GM19324 (cell line): Measurements from ENCODE around the gene GCSAM.
A peak's percentile ranks its signal among the peaks of the same experiment; 100 is the strongest.
"Not testable (repeated sequence)": the region's sequence is repeated elsewhere in the genome, so short reads cannot be mapped to it uniquely, and the experiment has no call there.

Experiments used
- ATAC-seq: cut with Tn5 transposase; IDR thresholded peaks from one replicate; pipeline ENCODE4 v1.9.1; 2021; ENCODE audit warnings: mild to moderate bottlenecking, moderate library complexity; ENCODE audit not compliant: unreplicated experiment, low FRiP score

The GCSAM gene

DNA sequence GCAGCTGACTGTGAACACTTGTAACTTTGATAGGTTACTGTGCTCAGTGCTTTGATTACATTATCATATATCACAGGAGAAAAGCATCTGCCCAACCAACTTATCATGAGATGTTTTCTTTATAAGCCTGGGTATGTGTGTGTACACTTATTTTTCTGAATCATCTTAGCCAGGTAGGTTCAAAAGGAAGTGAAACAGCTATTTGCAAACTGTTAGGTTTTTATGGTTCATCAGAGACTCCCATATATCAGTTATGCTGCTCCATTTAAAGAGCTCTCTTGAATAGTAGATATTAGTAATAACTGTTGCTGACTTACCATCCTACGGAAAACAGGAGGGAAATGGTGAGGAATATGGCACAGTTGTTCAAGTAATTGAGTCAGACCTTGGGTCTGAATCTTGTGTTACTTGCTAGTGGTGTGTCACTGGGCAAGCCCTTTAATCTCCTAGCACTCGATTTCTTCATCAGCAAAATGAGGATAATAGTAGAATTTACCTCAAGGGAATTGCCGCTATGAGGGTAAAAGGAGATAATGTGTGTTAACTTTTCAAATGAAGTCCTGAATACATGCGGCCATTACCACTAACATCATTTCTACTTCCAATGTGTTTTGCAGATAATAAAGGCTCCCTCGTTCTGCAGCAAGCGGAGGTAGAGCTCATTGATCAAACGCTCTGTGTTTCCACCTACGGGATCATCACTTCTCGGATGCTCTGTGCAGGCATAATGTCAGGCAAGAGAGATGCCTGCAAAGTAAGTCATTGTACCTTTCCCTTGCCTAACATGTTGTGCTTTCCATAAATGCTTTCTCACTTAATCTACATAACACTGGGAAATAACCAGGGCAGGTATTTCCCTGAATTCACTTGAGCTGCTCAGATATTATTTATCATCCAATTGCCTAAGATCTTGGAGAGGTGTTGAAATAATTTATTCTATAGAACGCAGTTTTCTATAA, 54.6 kb downstream of the GCSAM start:
- ATAC-seq, result no peak

DNA sequence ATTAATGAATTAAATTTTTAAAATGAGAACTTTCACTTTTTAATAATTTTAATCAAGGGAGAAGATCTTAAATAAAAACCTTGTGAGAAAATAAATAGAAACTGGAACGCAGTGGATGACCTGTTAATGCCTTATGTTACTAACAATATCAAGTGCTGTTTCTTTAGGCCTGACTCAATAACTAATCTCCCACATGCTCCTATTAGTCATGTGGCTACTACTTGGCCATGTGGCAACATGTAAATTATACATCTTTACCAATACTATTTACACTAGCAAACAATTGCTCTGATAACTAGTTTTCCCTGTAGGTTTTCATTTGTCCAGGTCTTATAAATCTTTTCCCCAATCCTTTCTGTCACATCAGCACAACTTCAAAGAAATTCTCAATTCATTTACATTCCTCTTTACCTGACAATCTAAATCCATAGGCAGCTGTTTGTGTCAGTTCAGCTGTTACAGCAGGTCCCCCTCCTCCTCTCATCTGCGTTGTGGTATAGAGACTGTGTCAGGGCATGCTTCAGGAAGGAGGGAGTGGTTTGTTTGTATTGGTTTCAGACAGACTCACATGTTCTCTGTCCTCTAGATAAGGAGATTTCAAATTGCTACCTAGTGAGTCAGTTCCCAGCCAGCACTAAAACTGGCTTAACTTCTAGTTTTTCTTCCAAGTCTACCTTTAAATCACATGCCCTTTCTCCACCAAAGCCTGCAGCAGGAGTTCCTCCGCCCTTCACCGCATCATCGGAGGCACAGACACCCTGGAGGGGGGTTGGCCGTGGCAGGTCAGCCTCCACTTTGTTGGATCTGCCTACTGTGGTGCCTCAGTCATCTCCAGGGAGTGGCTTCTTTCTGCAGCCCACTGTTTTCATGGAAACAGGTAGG, 58.2 kb downstream of the GCSAM start:
- ATAC-seq, result peak; percentile 92

DNA sequence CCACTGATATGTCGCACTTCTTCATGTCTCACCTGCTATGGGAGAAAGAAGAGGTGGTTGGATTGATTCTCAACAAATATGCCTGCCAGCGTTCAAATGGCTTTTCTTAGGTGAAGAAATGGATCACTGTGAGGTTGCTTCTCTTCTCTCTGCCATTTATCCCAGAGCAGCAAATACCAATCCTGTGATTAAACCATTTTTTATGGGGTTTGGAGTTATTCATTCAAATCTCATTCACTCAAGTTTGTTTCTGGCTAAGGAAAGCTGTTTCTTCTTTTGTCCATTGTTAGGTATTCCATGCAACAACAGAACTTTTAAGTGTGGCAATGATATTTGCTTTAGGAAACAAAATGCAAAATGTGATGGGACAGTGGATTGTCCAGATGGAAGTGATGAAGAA, 59.0 kb downstream of the GCSAM start:
- ATAC-seq, result no peak

DNA sequence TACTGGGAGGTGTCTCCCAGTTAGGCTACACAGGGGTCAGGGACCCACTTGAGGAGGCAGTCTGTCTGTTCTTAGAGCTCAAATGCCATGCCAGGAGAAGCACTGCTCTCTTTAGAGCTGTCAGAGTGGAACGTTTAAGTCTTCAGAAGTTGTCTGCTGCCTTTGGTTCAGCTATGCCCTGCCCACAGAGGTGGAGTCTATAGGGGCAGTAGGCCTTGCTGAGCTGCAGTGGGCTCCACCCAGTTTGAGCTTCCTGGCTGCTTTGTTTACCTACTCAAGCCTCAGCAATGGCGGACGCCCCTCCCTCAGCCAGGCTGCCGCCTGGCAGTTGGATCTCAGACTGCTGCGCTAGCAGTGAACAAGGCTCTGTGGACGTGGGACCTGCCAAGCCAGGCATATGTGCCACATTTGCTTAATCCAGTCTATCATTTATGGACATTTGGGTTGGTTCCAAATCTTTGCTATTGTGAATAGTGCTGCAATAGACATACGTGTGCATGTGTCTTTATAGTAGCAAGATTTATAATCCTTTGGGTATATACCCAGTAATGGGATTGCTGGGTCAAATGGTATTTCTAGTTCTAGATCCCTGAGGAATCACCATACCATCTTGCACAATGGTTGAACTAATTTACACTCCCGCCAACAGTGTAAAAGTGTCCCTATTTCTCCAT, 60.5 kb downstream of the GCSAM start:
- not testable (repeated sequence) for ATAC-seq
